ENCODE results near the gene UPK3BL2.
"Not testable (repeated sequence)": the region's sequence is repeated elsewhere in the genome, so short reads cannot be mapped to it uniquely, and the experiment has no call there.

Gene UPK3BL2

DNA sequence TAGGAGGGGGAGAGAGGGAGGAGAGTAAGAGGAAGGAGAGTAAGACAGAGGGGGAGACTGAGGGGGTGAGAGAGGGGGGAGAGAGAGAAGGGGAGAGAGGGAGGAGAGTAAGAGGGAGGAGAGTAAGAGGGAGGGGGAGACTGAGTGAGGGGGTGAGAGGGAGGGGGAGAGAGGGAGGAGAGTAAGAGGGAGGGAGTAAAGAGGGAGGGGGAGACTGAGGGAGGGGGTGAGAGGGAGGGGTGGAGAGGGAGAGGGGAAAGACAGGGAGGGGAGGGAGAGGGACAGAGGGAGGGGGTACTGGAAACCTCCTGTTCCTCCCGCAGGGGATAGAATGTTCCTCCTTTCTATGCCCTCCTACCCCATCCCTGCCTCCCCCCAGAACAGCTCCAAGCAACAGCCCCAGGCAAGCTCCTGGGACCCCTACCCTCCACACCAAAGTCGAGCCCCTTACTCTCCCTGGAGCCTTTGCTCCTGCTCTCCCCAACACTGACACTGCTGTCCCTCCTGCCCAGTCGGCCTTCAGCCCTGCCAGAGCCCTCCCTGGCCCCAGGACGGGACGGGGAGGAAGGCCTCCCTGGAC lies 30.8 kb downstream of the UPK3BL2 start:
- not testable (repeated sequence) for H2AFZ ChIP-seq; H3K4me3 ChIP-seq (ENCODE audit: low read depth, low read length); H3K9ac ChIP-seq; H3K4me1 ChIP-seq; H3K36me3 ChIP-seq (ENCODE audit: control insufficient read depth, insufficient read depth, low read length); H3K9me3 ChIP-seq (ENCODE audit: control insufficient read depth, low read length); H3K4me2 ChIP-seq (ENCODE audit: low read length); H3K79me2 ChIP-seq; H3K27me3 ChIP-seq (ENCODE audit: control insufficient read depth, insufficient read depth, low read length)
- H3K27ac ChIP-seq, result peak overlapping the region; percentile 60

DNA sequence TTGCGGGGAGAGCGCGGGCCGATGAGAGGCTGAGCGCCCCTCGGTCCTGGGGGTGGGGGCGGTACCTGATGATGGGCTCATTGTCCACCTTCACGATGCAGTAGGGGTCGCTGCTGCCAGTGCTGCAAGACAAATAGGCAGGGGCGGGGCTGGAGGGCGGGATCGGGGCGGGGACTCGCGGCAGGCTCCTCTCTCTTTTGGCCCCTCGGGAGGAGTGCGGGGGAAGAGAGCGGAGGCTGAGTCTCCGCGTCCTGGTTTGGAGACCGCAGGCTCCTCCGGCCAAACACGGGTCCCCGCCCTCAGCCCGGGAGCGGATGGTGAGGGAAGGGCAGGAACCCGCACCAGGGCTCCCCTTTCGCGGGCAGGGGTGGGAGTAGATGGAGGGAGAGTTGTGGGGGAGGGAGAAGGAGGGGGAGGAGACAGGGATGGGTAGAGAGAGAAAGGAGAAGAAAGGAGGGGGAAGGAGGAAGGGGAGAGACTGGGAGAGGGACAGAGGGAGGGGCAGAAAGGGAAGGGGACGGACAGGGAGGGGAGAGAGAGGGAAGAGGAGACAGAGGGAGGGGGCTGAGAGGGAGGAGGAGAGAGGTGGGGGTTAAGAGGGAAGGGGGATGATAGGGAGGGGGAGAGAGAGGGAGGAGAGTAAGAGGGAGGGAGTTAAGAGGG lies 31.5 kb downstream of the UPK3BL2 start:
- H3K27me3 ChIP-seq (ENCODE audit: control insufficient read depth, insufficient read depth, low read length); H3K4me1 ChIP-seq; H3K9ac ChIP-seq; H3K79me2 ChIP-seq; H3K4me3 ChIP-seq (ENCODE audit: low read depth, low read length); H3K36me3 ChIP-seq (ENCODE audit: control insufficient read depth, insufficient read depth, low read length); H3K4me2 ChIP-seq (ENCODE audit: low read length); H3K9me3 ChIP-seq (ENCODE audit: control insufficient read depth, low read length); H3K27ac ChIP-seq; H2AFZ ChIP-seq: not testable (repeated sequence)

DNA sequence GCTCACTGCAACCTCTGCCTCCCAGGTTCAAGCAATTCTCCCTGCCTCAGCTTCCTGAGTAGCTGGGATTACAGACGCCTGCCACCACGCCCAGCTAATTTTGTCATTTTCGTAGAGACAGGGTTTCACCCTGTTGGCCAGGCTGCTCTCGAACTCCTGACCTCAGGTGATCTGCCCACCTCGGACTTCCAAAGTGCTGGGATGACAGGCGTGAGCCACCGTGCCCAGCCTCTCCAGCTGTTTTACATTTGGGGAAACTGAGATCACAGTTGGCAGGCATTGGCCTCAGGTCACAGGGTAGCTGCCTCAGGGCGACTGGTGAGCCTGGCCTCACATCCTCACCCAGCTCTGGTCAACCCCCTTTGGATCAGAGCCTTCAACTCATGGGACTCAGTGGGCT lies 32.9 kb downstream of the UPK3BL2 start:
- not testable (repeated sequence) for H2AFZ ChIP-seq; H3K4me1 ChIP-seq; H3K9me3 ChIP-seq (ENCODE audit: control insufficient read depth, low read length); H3K9ac ChIP-seq; H3K27ac ChIP-seq; H3K79me2 ChIP-seq; H3K4me2 ChIP-seq (ENCODE audit: low read length); H3K36me3 ChIP-seq (ENCODE audit: control insufficient read depth, insufficient read depth, low read length); H3K27me3 ChIP-seq (ENCODE audit: control insufficient read depth, insufficient read depth, low read length); H3K4me3 ChIP-seq (ENCODE audit: low read depth, low read length)

DNA sequence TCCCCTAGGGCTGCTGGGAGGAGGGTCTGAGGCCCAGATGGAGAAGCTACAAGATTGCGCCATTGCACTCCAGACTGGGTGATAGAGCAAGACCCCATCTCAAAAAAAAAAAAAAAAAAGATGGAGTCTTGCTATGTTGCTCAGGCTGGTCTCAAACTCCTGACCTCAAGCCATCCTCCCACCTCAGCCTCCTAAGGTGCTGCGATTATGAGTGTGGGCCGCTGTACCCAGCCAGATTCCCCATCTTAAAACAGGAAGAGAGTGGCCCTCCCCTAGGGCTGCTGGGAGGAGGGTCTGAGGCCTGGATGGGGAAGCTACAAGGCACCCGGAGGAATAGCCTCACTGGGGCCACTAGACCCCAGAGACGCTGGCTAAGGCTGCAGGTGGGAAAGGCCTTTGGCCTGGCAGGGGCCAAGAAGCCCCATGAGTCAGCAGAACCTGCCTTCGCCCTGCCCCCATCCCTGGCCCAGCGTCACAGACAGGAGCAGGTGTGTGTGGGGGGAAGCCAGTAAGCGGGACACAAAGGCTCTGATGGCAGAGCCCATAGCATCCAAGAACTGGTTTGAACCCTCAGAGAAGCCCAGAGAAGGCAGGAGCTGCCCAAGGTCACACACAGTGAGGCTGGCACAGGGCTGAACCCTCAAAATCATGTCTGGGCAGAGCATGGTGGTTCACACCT lies 35.9 kb downstream of the UPK3BL2 start:
- H2AFZ ChIP-seq; H3K9ac ChIP-seq; H3K4me3 ChIP-seq (ENCODE audit: low read depth, low read length); H3K9me3 ChIP-seq (ENCODE audit: control insufficient read depth, low read length); H3K4me2 ChIP-seq (ENCODE audit: low read length); H3K27ac ChIP-seq; H3K4me1 ChIP-seq; H3K79me2 ChIP-seq; H3K27me3 ChIP-seq (ENCODE audit: control insufficient read depth, insufficient read depth, low read length); H3K36me3 ChIP-seq (ENCODE audit: control insufficient read depth, insufficient read depth, low read length): not testable (repeated sequence)

DNA sequence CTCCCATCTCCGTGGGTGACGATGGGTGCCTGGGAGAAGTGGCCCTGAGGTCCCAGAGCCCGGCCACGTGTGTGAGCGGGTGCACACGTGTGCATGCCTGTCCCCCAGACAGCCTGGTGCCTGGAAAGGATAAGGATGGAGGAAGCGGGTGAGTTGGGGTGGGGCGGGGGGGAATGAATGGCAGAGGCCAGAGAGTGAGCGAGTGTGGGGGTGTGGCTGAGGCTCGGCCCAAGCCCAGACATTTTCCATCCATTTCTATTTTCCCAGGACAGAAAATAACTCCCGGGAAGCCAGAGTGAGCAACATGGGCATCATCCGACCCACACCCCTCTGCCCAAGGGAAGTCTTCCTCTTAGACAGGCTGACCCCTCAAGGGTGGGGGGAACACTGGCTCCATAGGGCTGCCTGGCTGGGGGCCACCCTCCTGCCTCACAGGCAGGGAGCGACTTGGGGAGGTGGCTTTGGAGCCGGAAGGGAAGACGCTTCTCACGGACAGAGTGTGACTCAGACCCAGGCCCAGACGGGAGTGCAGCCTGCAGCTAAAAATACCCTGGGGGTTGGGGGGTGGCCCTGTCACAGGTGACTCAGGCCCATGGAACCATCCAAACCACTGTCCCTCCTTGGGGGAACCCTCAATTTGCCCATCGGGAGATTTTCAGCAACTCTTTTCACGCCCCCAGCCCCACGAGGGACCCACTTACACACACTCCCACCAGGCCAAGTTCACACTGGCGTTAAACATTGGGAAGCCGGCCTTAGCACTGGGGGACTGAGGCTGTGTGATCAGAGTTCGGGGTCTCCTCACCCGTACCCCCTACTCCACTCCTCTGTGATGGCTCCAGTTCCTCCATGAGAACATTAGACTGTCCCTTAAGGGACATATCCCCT lies 38.0 kb downstream of the UPK3BL2 start:
- H3K4me1 ChIP-seq; H3K9me3 ChIP-seq (ENCODE audit: control insufficient read depth, low read length); H3K27ac ChIP-seq; H3K4me3 ChIP-seq (ENCODE audit: low read depth, low read length); H3K79me2 ChIP-seq; H3K27me3 ChIP-seq (ENCODE audit: control insufficient read depth, insufficient read depth, low read length); H3K36me3 ChIP-seq (ENCODE audit: control insufficient read depth, insufficient read depth, low read length); H2AFZ ChIP-seq; H3K9ac ChIP-seq; H3K4me2 ChIP-seq (ENCODE audit: low read length): not testable (repeated sequence)

DNA sequence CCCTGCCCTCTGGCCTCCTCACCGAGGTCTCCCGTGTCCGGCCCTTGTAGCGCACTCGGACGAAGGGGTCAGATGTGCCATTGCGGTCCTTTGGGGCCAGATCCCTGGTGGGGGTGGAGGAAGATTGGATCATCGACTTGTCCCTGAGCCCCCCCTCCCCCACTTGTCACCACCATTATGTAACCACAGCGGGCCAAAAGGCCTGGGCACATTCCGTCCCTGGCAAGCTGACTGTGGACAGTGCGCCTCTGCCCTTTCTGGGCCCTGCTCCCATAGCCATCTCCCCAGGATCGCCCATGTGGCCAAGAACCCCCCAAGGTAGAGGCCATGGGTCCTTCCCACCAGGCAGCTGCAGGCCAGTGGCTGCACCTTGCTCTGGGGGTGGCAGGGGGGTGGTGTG lies 40.4 kb downstream of the UPK3BL2 start:
- not testable (repeated sequence) for H3K36me3 ChIP-seq (ENCODE audit: control insufficient read depth, insufficient read depth, low read length); H2AFZ ChIP-seq; H3K27me3 ChIP-seq (ENCODE audit: control insufficient read depth, insufficient read depth, low read length); H3K9me3 ChIP-seq (ENCODE audit: control insufficient read depth, low read length); H3K4me1 ChIP-seq; H3K4me2 ChIP-seq (ENCODE audit: low read length); H3K79me2 ChIP-seq; H3K4me3 ChIP-seq (ENCODE audit: low read depth, low read length); H3K27ac ChIP-seq; H3K9ac ChIP-seq

DNA sequence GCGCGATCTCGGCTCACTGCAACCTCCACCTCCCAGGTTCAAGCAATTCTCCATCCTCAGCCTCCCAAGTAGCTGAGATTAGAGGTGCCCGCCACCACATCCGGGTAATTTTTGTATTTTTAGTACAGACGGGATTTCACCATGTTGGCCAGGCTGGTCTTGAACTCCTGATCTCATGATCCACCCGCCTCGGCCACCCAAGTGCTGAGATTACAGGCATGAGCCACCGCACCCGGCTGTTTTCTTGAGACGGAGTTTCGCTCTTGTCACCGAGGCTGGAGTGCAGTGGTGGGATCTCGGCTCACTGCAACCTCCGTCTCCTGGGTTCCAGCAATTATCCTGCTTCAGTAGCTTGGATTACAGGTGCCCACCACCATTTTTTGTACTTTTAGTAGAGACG lies 45.2 kb downstream of the UPK3BL2 start:
- not testable (repeated sequence) for H3K9me3 ChIP-seq (ENCODE audit: control insufficient read depth, low read length); H3K4me1 ChIP-seq; H3K4me2 ChIP-seq (ENCODE audit: low read length); H3K36me3 ChIP-seq (ENCODE audit: control insufficient read depth, insufficient read depth, low read length); H3K9ac ChIP-seq; H3K27ac ChIP-seq; H3K79me2 ChIP-seq; H2AFZ ChIP-seq; H3K27me3 ChIP-seq (ENCODE audit: control insufficient read depth, insufficient read depth, low read length); H3K4me3 ChIP-seq (ENCODE audit: low read depth, low read length)

DNA sequence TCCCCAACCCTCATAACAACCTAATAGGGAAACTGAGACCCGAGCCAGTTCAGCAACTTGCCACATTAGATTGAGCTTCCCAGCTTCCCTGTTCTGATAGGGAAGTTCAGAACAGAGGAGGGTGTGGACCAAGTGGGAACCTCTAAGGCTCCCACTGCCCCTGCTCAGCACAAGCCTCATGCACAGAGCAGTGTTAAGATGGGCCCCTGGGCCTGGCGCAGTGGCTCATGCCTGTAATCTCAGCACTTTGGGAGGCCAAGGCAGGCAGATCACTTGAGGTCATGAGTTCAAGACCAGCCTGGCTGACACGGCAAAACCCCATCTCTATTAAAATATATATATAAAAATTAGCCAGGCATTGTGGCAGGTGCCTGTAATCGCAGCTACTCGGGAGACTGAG lies 46.2 kb downstream of the UPK3BL2 start:
- H3K4me3 ChIP-seq (ENCODE audit: low read depth, low read length); H3K9me3 ChIP-seq (ENCODE audit: control insufficient read depth, low read length); H3K4me1 ChIP-seq; H3K79me2 ChIP-seq; H3K9ac ChIP-seq; H2AFZ ChIP-seq; H3K27me3 ChIP-seq (ENCODE audit: control insufficient read depth, insufficient read depth, low read length); H3K4me2 ChIP-seq (ENCODE audit: low read length); H3K27ac ChIP-seq; H3K36me3 ChIP-seq (ENCODE audit: control insufficient read depth, insufficient read depth, low read length): not testable (repeated sequence)

DNA sequence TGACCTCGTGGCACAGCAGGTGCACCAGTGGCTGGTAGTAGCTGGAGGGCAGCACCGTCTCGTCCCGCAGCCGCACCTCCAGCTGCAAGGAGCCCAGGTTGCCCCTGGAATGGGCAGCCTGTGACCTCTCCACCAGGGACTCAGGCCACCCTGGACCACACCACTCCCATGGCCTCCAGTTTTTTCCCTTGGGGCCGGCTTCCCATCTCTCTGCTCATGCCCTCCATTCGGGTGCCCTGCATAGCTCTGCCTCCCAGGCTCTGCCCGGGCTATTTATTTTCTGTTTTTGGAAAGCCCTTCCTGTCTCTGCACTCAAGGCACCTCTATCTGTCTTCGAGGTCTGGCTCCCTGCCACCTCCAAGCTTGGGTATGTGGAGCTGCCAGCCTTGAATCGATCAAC lies 46.6 kb downstream of the UPK3BL2 start:
- not testable (repeated sequence) for H3K9me3 ChIP-seq (ENCODE audit: control insufficient read depth, low read length); H3K79me2 ChIP-seq; H3K27ac ChIP-seq; H3K9ac ChIP-seq; H3K36me3 ChIP-seq (ENCODE audit: control insufficient read depth, insufficient read depth, low read length); H3K4me2 ChIP-seq (ENCODE audit: low read length); H3K4me3 ChIP-seq (ENCODE audit: low read depth, low read length); H3K4me1 ChIP-seq; H3K27me3 ChIP-seq (ENCODE audit: control insufficient read depth, insufficient read depth, low read length)
- peak overlapping the region; percentile 58 for H2AFZ ChIP-seq

DNA sequence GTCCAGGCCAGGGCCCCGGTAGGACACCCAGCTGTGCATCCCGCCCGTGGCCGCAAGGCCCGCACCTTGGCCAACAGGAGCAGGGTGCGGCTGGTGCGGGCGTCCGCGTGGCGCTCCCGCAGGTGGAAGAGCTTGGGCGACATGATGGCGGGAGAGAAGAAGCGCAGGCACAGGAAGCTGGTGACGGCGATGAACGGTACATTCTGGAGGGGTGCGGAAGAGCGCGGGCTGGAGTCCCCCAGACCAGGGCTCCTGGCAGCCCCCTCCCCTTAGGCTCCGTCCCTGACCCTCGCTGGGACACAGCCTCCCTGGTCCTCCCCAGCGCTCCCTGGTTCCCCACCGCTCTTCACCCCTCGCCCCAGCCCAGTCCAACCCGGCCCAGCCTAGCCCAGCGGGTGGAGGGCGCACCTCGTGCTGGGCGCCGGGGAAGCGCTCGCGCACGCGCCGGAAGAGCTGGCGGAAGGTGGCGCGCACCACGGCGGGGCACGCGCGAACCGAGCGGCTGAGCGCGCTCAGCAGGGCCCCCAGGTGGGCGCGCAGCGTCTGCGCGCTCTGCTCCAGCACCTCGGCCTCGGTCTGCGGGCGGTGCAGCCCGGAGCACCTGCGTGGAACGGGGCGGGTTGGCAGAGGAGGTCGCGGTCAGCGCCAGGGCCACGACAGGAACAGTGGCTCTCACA lies 48.9 kb downstream of the UPK3BL2 start:
- H3K36me3 ChIP-seq (ENCODE audit: control insufficient read depth, insufficient read depth, low read length); H3K4me2 ChIP-seq (ENCODE audit: low read length); H3K4me3 ChIP-seq (ENCODE audit: low read depth, low read length); H3K27ac ChIP-seq; H3K27me3 ChIP-seq (ENCODE audit: control insufficient read depth, insufficient read depth, low read length); H3K4me1 ChIP-seq; H2AFZ ChIP-seq; H3K9ac ChIP-seq; H3K79me2 ChIP-seq; H3K9me3 ChIP-seq (ENCODE audit: control insufficient read depth, low read length): not testable (repeated sequence)
